Uterus (tissue), 2 donors: ENCODE results near the gene TRIP12.

Experiments used
- POLR2A ChIP-seq, 2 donors: fragments of 450-650 bp; IDR thresholded peaks; one replicate each; pipeline ENCODE4 v1.6.1; 2016; ENCODE audit warnings: antibody characterized with exemption in 2 of 2, mild to moderate bottlenecking in 1 of 2, moderate library complexity in 1 of 2
- TF ChIP-seq, protein P1 (sequence below), 4 experiments: fragments of 200-600 bp in 2 of 4; fragments of 450-650 bp in 2 of 4; sonication (generic) in 2 of 4; IDR thresholded peaks; one replicate each; pipeline ENCODE4 v1.5.1; 2016 to 2019; ENCODE audit warnings: antibody characterized with exemption in 4 of 4, mild to moderate bottlenecking in 2 of 4, moderate library complexity in 1 of 4

DNA sequence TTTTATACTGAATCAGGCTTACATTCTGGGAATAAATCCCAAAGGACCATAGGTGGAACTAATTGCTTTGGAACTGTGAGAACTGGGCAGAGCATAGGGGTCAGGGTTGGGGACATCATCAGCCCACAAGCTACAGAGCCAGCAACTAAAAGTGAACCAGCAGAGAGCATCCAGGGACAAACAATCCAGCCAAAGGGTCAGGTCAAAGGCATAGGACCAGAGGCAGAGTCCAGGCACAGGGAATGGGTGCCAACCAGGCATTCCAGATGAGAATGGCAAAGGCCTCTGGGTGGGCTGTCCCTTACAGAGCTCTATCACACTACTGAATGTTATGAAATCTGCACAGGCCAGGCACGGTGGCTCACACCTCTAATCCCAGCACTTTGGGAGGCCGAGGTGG, 195.2 kb downstream of the TRIP12 start:
- TF ChIP-seq, protein P1, sequence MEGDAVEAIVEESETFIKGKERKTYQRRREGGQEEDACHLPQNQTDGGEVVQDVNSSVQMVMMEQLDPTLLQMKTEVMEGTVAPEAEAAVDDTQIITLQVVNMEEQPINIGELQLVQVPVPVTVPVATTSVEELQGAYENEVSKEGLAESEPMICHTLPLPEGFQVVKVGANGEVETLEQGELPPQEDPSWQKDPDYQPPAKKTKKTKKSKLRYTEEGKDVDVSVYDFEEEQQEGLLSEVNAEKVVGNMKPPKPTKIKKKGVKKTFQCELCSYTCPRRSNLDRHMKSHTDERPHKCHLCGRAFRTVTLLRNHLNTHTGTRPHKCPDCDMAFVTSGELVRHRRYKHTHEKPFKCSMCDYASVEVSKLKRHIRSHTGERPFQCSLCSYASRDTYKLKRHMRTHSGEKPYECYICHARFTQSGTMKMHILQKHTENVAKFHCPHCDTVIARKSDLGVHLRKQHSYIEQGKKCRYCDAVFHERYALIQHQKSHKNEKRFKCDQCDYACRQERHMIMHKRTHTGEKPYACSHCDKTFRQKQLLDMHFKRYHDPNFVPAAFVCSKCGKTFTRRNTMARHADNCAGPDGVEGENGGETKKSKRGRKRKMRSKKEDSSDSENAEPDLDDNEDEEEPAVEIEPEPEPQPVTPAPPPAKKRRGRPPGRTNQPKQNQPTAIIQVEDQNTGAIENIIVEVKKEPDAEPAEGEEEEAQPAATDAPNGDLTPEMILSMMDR (IDR thresholded peaks at IDR 0.05), result no peak
- no peak for TF ChIP-seq POLR2A (IDR thresholded peaks at IDR 0.05)
